Endothelial cell of umbilical vein (primary cell): ENCODE results near the gene KAZN. TPM values are rescaled to one million over a fixed set of nuclear protein-coding genes. Genes with fewer than 3 reads are reported as not detected.

Experiments
- BruUV-seq: library from RNA; stranded (reverse); fragments of 400-500 nt; replicated peaks from 2 replicates; lab custom pipeline; 2021; lab: Mats Ljungman, UMichigan
- CTCF ChIA-PET: fragments of 300-600, 350-600 bp; sonication (Branson Sonifier 250); formaldehyde crosslinking; loops from one replicate; lab custom pipeline; 2021; ENCODE audit warnings: antibody characterized with exemption, inconsistent platforms; lab: Charles Lee
- POLR2A ChIA-PET: fragments of 300-600, 350-600 bp; sonication (Branson Sonifier 250); formaldehyde crosslinking; loops from one replicate; lab custom pipeline; 2021; ENCODE audit warnings: antibody characterized with exemption, inconsistent platforms; lab: Charles Lee
- DNase-seq: peaks from one replicate; pipeline ENCODE4 v3.0.0-alpha.2; 2011; ENCODE audit warnings: low read depth, low spot score
- FAIRE-seq: peaks from 2 replicates; lab custom pipeline; 2011; peaks lifted over from hg19 to GRCh38; lab: Jason Lieb, UNC
- H2AFZ ChIP-seq: 2 replicates; pipeline ENCODE4 v1.6.0; 2012; ENCODE audit warnings: low read depth, low read length, control low read depth, inconsistent platforms
- H3K27ac ChIP-seq: 2 replicates; pipeline ENCODE4 v1.5.1; 2011; ENCODE audit warnings: low read depth, mild to moderate bottlenecking, control low read depth, low read length, moderate library complexity; ENCODE audit not compliant: insufficient read depth
- H3K27me3 ChIP-seq, 2 experiments: 2 replicates each; pipeline versions ENCODE4 v1.6.0 to v1.6.1; 2011; ENCODE audit warnings: low read length in 2 of 2, mixed read lengths in 1 of 2; ENCODE audit not compliant: control insufficient read depth in 2 of 2, insufficient read depth in 2 of 2
- H3K36me3 ChIP-seq, 2 experiments: 2 replicates in 1 of 2; 3 replicates in 1 of 2; pipeline ENCODE4 v1.5.1; 2011; ENCODE audit warnings: low read length in 2 of 2, mild to moderate bottlenecking in 1 of 2, moderate library complexity in 1 of 2; ENCODE audit not compliant: control insufficient read depth in 2 of 2, insufficient read depth in 2 of 2; ENCODE audit errors: extremely low read depth in 1 of 2
- H3K4me1 ChIP-seq: 3 replicates; pipeline ENCODE4 v1.5.1; 2011; ENCODE audit warnings: mild to moderate bottlenecking, low read length; ENCODE audit not compliant: control insufficient read depth, insufficient read depth; ENCODE audit errors: extremely low read depth
- H3K4me2 ChIP-seq: 2 replicates; pipeline ENCODE4 v1.6.1; 2011; ENCODE audit warnings: low read length, control low read depth, mixed read lengths; ENCODE audit not compliant: insufficient read depth
- H3K4me3 ChIP-seq, 3 experiments: fragments of 200-600 bp in 1 of 3; sonication (generic), shearing (Covaris generic) in 1 of 3; replicated peaks in 1 of 3; 2 replicates each; pipeline ENCODE4 v1.5.1; 2011 to 2016; ENCODE audit warnings: control low read depth in 3 of 3, low read length in 3 of 3, mild to moderate bottlenecking in 2 of 3, inconsistent platforms in 1 of 3, low read depth in 1 of 3, moderate library complexity in 1 of 3; ENCODE audit not compliant: insufficient read depth in 1 of 3
- H3K79me2 ChIP-seq: 2 replicates; pipeline ENCODE4 v1.6.0; 2012; ENCODE audit warnings: low read length, inconsistent platforms; ENCODE audit not compliant: control insufficient read depth, insufficient read depth
- H3K9ac ChIP-seq: replicated peaks from 2 replicates; pipeline ENCODE3; 2011; ENCODE audit warnings: low read length, control low read depth; ENCODE audit not compliant: insufficient read depth; ENCODE audit errors: extremely low read depth
- H3K9me1 ChIP-seq: replicated peaks from 3 replicates; pipeline ENCODE4 v1.6.0; 2011; ENCODE audit warnings: mild to moderate bottlenecking, low read length; ENCODE audit not compliant: control insufficient read depth, insufficient read depth; ENCODE audit errors: extremely low read depth
- H3K9me3 ChIP-seq: replicated peaks from 2 replicates; pipeline ENCODE4 v1.5.1; 2012; ENCODE audit warnings: low read length, inconsistent platforms; ENCODE audit not compliant: control insufficient read depth, insufficient read depth
- H4K20me1 ChIP-seq: replicated peaks from 2 replicates; pipeline ENCODE3; 2011; ENCODE audit warnings: mild to moderate bottlenecking, low read length; ENCODE audit not compliant: control insufficient read depth, insufficient read depth; ENCODE audit errors: extremely low read depth
- CTCF ChIP-seq, 2 donors: IDR thresholded peaks; 1 replicate in 1 of 2; 2 replicates in 1 of 2; pipeline ENCODE4 v1.5.1; 2011; ENCODE audit warnings: low read length in 2 of 2, mild to moderate bottlenecking in 2 of 2, moderate library complexity in 2 of 2, control low read depth in 1 of 2, inconsistent platforms in 1 of 2, low read depth in 1 of 2; ENCODE audit not compliant: insufficient read depth in 1 of 2; ENCODE audit errors: extremely low read depth in 1 of 2
- EZH2 ChIP-seq: IDR thresholded peaks from 2 replicates; pipeline ENCODE4 v1.6.1; 2012; ENCODE audit warnings: borderline replicate concordance, low read depth, mild to moderate bottlenecking, moderate library complexity, low read length, inconsistent platforms; ENCODE audit not compliant: severe bottlenecking
- FOS ChIP-seq: IDR thresholded peaks from 2 replicates; pipeline ENCODE4 v1.6.1; 2011; ENCODE audit warnings: mild to moderate bottlenecking, low read length, moderate library complexity, borderline replicate concordance; ENCODE audit not compliant: insufficient read depth
- GATA2 ChIP-seq: IDR thresholded peaks from 2 replicates; pipeline ENCODE4 v1.7.0; 2011; ENCODE audit warnings: low read depth, mild to moderate bottlenecking, moderate library complexity, mixed read lengths, low read length; ENCODE audit not compliant: insufficient read length, insufficient read depth
- MAX ChIP-seq: IDR thresholded peaks from 2 replicates; pipeline ENCODE4 v1.6.1; 2011; ENCODE audit not compliant: insufficient read depth, insufficient read length
- POLR2A ChIP-seq: IDR thresholded peaks from 2 replicates; pipeline ENCODE4 v1.6.1; 2012; ENCODE audit warnings: low read depth, mild to moderate bottlenecking, control low read depth, low read length
- POLR2AphosphoS5 ChIP-seq: IDR thresholded peaks from 2 replicates; pipeline ENCODE4 v1.6.1; 2012; ENCODE audit warnings: low read depth, mild to moderate bottlenecking, control low read depth, low read length, moderate library complexity; ENCODE audit not compliant: insufficient read depth
- dilution Hi-C: fragments of 300-500 bp; cut with MboI; formaldehyde crosslinking; loops from one replicate; pipeline ENCODE4 v1.15.0; 2019; ENCODE audit warnings: low sequenced_read_pairs; ENCODE audit not compliant: extremely low pct_ligation_motif_present
- intact Hi-C: fragments of 100-400 bp; cut with micrococcal nuclease; formaldehyde crosslinking; loops from one replicate; pipeline ENCODE4 v1.10.0; 2022
- polyA plus RNA-seq, 4 experiments: library from polyadenylated mRNA; depleted of rRNA in 3 of 4; stranded (reverse) in 3 of 4; unstranded in 1 of 4; fragments of >200 nt; gene quantifications; 2 replicates each; pipeline versions ENCODE4 v1.2.1 to v1.2.3, GENCODE V29; 2011 to 2012; ENCODE audit warnings: missing spikeins in 1 of 4
- total RNA-seq: library from RNA; stranded (reverse); gene quantifications from 2 replicates; pipeline ENCODE4 v1.2.3, GENCODE V29; 2021

KAZN gene
- total and polyA plus RNA-seq, 2 donors (not counting 3 experiments of a cell fraction or from before 2014, with no cell fraction given) = 1.6 to 5.8 TPM

- POLR2A ChIA-PET = no interaction called here
- H3K4me1 ChIP-seq = no peaks in the 10 kb centered on the region
- BruUV-seq = no TSS peak
Observed at GRCh38 chr1:14889825-14890440, 291.4 kb downstream of the KAZN start.

More at GRCh38 chr1:14889825-14890440, 291.4 kb downstream of the KAZN start:
- H3K9me1 ChIP-seq = no peaks in the 10 kb centered on the region
- TF ChIP-seq GATA2 (no peak), MAX (no peak), EZH2 (no peak), CTCF (IDR thresholded peaks at IDR 0.05; ENCODE audit: extremely low read depth in 1 of 2, insufficient read depth in 1 of 2, low read depth in 1 of 2, low read length in 2 of 2) (no peak), FOS (no peak), POLR2AphosphoS5 (no peak), POLR2A (no peak)
- dilution Hi-C loops = no loop called here
- H3K27me3 ChIP-seq = no peaks in the 10 kb centered on the region
- H3K9ac ChIP-seq = no peak overlapping the region
- no peak for FAIRE-seq
- no peak overlapping the region for H3K27ac ChIP-seq
- intact Hi-C loops = no loop called here
- H4K20me1 ChIP-seq = no peaks in the 10 kb centered on the region
- H2AFZ ChIP-seq = no peak overlapping the region
- H3K79me2 ChIP-seq = no peaks in the 10 kb centered on the region
- no peak overlapping the region for H3K4me2 ChIP-seq
- DNase-seq = no peak
- no peaks in the 10 kb centered on the region for H3K9me3 ChIP-seq
- H3K36me3 ChIP-seq = no peaks in the 10 kb centered on the region
- CTCF ChIA-PET = no interaction called here
- H3K4me3 ChIP-seq = no peak overlapping the region
